HG02938 (cell line): ENCODE data around the gene FYB2.
"Not testable (repeated sequence)": the region's sequence is repeated elsewhere in the genome, so short reads cannot be mapped to it uniquely, and the experiment has no call there.

Source experiments
- ATAC-seq: cut with Tn5 transposase; IDR thresholded peaks from one replicate; pipeline ENCODE4 v1.9.1; 2021; ENCODE audit warnings: mild to moderate bottlenecking, moderate library complexity; ENCODE audit not compliant: unreplicated experiment

FYB2 gene

GRCh38 chr1:56798053-56798471 is 21.1 kb downstream of the FYB2 start:
- no peak for ATAC-seq

DNA sequence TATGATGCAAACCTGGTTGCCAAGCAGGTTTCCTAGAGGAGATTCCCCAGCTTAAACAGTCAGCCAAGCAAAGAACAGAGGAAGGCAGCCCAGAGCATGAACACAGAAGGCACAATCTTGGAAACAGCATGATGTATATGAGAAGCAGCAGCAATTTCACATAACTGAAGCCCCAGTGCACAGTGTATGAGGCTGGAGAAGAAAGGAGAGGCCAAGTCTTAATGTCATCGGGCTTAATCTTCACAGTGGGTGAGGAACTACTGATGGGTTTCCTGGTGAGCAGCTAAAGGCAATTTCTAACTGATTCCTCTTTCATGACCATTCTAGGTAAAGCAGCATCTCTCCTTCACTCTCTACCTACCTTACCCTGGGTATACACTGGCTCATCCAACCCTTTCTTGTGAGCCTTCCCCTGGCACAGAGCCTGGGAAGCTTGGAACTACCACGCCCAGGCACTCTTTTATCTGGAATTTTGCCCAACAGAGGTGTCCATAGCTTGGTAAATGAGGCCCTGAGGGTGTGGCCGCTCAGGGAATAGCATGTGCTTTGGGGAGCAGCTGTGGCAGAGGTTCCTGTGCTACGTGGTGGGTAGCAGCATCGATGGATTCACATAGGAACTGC is 22.0 kb downstream of the FYB2 start:
- ATAC-seq = no peak

DNA sequence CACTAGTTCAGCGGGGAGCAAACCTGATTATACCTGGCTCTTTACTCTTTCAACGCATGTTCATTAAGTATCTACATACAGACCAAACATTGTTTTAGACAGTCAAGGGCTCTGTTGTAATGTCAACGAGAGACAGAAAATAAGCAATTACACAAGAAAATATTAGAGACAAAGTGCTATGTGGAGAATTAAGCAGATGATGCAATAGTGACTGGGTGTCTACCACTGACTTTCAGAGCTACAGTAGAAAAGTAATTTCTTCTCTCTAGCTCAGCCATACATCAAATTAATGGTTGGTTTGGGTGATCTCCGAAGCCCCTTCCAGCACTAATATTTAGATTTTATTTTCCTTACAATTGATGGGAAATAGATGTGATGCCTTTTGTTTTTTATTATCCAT is 23.3 kb downstream of the FYB2 start:
- no peak for ATAC-seq

GRCh38 chr1:56790036-56790435 is 29.2 kb downstream of the FYB2 start:
- ATAC-seq = no peak

DNA sequence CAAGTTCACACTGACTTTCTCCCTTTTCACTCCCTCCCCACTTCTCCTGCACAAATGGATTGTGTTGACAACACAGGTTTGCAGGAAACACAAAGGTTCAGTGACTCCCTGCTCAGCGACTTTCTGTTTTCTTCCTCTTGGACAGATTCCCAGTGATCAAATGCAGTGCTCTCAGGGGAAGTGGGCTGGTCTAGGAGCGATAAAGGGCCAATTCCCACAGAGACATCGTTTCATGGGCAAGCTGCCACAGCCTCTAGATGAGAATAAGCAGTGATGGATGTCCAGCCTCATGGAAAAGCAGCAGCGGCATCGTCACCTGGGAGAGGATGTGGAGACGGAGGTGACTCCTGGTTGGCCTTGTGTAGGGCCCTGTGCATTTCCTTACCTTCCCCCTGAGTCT is 30.6 kb downstream of the FYB2 start:
- no peak for ATAC-seq

- no peak for ATAC-seq
Observed at GRCh38 chr1:56788102-56788501, 31.1 kb downstream of the FYB2 start.

DNA sequence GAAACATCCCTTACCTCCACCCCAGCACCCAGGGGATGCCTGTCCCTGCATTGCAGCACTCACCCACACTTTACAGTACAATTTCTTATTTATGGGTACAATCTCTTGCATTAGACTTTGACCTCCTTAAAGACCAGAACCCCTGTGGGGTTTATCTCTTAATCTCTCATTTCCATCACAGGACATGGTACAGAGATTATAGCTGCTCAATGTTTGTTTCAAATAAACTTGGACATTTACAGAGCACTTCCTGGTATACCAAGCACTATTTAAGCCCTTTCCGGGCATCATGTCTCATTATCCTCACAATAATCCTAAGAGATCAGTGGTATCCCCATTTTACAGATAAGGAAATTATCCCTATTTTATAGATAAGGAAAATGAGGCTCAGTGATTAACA is 31.9 kb downstream of the FYB2 start:
- ATAC-seq = no peak

- no peak for ATAC-seq
Observed at GRCh38 chr1:56782773-56783172, 36.4 kb downstream of the FYB2 start.

- ATAC-seq = no peak
Observed at GRCh38 chr1:56780826-56781225, 38.4 kb downstream of the FYB2 start.

DNA sequence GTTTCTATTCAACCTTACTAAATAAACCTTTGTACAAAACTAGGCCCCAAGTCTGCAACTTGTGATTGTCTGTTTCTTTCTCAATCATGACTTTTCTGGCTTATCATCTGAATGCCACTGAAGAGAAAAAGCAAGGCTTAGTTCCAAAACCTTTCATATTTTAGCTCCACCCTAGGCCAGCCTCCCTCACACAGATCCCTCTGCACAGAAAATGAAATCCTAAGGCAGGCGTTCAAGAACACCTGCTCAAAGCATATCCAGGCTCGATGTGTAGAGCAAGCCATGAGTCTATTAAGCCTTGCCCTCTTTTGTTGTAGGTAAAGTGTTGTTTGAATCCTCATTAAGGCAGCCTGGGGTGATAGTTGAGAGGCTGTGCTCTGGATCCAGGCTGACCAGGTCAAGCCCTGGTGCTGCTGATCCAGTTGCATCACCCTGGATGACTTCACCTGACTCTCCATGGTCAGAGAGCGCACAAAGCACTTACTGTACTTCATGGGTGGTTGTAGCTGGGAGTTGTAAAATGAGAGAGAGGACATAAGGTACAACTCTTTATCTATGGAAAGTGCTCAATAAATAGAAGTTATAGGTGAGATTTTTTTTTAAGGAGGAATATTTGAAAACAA is 39.0 kb downstream of the FYB2 start:
- no peak for ATAC-seq

- no peak for ATAC-seq
Observed at GRCh38 chr1:56777972-56778371, 41.2 kb downstream of the FYB2 start.

- not testable (repeated sequence) for ATAC-seq
Observed at GRCh38 chr1:56774732-56775131, 44.5 kb downstream of the FYB2 start.

DNA sequence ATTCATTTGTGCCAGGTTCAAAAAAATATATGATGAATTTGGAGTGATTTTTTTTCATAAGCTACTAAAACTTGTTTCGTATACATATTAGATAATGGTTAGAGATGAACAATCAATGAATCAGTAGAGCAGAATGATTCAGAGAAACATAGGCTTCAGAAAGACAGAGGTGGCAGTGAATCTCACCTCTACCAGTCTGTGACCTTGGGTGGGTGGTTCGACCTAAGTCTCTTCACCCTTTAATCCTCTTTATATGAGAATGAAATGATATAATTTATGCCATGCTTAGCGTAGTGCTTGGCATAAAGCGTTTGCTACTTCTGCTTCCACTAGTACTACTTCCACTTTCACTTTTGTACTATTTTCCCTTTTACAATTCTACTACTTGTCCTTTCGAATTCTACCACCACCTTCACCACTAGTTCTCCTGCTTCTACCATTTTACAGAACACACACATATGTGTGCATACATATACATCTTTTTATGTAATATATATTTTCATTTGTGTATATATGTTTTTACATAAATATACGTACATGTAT is 45.1 kb downstream of the FYB2 start:
- ATAC-seq = peak; percentile 89

GRCh38 chr1:56773341-56774066 is 45.7 kb downstream of the FYB2 start:
- no peak for ATAC-seq

- no peak for ATAC-seq
Observed at GRCh38 chr1:56771717-56772116, 47.5 kb downstream of the FYB2 start.

DNA sequence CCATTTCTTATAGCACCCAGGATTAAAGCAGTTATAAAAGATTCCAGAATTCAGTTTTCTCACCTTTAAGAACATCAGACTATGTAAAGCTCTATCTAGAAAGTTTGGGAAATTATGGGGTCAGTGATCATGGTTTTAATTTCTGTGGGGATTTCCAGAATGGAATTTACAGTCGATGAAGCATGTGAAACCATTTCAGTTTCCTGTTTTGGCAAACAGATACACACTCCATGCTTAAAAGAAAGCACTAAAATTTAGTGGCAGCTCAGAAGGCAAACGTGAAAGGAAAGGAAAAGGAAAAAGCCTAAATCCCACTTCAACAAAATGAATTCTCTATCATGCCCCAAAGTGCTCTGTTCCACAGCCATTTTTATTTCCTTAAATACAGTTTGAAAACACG is 60.4 kb downstream of the FYB2 start:
- ATAC-seq = no peak

DNA sequence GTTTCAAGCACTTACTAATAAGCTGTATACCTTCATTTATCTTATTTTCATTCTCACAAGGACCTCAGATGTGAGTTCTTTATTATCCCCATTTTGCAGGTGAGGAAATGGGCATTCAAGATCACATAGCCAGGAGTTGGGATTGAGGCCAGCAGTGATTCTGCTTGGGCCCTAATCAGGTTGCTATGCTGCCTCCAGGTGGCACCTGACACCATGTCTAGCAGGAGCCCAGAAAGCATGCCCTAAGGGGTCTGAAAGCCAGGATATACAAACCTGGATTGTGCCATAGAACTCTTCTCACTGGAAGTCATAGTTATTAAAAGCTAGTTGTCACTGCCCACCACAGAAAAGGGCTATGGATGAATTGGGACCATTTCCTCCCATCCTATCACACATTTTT is 61.1 kb downstream of the FYB2 start:
- ATAC-seq = no peak

DNA sequence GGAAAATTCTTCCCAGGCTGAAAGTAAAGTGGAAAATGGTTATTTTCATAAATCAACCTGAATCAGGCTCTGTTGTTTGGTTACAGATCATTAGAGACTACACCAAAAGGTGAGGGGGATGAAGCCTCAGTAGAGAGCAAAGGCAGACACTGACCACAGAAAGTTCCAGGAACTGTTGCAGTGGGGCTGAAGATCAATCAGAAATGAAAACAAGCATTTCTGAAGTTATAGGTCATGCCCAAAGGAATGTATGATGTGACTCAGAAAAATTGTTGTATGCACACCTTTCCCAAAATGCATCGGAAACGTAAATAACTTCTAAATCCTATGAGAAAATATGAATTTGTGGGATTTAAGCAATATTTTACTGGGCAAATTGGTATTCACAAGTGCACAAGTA is 63.3 kb downstream of the FYB2 start:
- ATAC-seq = no peak

DNA sequence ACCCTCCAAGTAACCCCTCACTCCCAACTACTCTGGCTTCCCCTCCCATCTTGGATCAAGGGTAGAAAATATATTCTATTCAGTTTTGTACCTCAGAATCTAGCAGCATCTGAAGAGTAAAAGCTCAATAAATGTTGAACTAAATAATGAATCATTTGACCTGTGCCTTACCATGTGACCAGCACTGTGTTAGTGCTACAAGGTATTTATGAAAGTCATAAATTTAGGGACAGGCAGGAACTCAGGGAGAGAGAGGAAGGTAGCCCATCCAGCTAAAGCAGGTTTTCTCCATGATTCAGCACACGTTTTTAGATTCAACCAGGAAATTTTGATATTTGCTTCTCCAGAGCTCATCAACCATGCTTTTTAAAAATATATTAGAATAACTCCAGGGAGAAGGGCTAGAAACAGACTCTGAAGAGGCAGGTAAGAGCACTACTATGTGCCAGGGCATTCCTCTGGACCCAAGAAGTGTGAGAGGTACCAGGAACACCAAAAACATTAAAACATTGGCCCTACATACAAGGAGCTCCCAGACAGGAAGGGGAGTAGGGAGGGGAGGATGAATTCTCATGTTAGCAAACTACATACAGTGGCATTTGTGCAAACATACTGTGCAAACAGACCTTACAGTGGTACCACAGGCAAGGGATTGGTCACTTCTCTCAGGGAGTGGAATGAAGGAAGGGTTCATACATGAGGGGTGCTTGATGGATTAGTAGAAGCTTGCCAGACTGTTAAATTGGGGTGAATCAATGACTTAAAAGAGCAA is 64.3 kb downstream of the FYB2 start:
- ATAC-seq = no peak

DNA sequence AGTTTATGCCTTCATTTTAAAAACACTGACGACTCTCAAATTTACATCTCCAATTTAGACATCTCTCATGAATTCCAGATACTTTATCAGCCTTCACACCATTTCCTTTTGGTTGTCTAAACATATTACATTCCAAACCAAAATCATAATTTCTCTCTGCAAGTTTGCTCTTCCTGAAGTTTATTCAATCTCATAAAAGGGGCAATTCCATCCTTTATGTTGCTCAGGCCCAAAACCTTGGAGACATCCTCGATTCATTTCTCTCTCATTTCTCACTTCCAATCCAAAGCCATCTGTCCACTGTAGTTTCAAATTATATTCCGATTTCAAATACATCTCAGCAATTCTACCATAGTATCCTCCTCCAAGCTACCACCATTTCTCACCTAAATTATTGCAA is 74.0 kb downstream of the FYB2 start:
- ATAC-seq = no peak

DNA sequence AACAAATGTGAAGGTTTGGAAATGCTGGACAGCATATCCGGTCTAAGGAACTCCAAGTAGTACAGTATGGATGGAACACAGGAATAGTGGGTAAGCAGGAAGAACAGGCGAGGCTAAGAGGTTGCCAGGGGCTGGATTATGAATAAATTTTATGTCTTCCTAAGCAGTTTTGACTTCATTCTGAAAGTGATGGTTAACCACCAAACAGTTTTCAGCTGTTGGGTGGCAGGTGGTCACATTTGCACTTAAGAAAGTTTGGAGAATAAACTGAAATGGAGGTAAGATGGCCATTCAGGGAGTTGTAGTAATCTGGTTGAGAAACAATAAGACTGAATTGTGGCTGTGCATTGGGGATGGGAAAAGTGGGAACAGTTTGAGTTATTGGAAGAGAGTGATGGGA is 90.2 kb downstream of the FYB2 start:
- ATAC-seq = no peak
